Measurements from ENCODE around the gene JPH3.

The JPH3 gene

GRCh38 chr16:87602821-87603683 is 744 bp downstream of the JPH3 start:
- DNase-seq, result no peak

GRCh38 chr16:87603684-87604633 is 1.7 kb downstream of the JPH3 start:
- no peak for DNase-seq

GRCh38 chr16:87604634-87605111 is 2.4 kb downstream of the JPH3 start:
- DNase-seq, result no peak

- no peak for DNase-seq
Measured at GRCh38 chr16:87607223-87607622, 4.9 kb downstream of the JPH3 start.

GRCh38 chr16:87607871-87608270 is 5.6 kb downstream of the JPH3 start:
- DNase-seq, result no peak

GRCh38 chr16:87608400-87608985 is 6.2 kb downstream of the JPH3 start:
- no peak for DNase-seq

GRCh38 chr16:87610026-87610425 is 7.7 kb downstream of the JPH3 start:
- no peak for DNase-seq

GRCh38 chr16:87611456-87611855 is 9.1 kb downstream of the JPH3 start:
- DNase-seq, result no peak

GRCh38 chr16:87613961-87614360 is 11.7 kb downstream of the JPH3 start:
- no peak for DNase-seq

- DNase-seq, result no peak
Measured at GRCh38 chr16:87615621-87616041, 13.3 kb downstream of the JPH3 start.

- no peak for DNase-seq
Measured at GRCh38 chr16:87616556-87616955, 14.2 kb downstream of the JPH3 start.

GRCh38 chr16:87618216-87618615 is 15.9 kb downstream of the JPH3 start:
- no peak for DNase-seq

GRCh38 chr16:87619360-87620200 is 17.3 kb downstream of the JPH3 start:
- DNase-seq, result no peak

GRCh38 chr16:87620201-87620495 is 17.8 kb downstream of the JPH3 start:
- no peak for DNase-seq

GRCh38 chr16:87621550-87621829 is 19.2 kb downstream of the JPH3 start:
- no peak for DNase-seq

GRCh38 chr16:87621976-87622713 is 19.8 kb downstream of the JPH3 start:
- DNase-seq, result no peak

GRCh38 chr16:87622756-87623319 is 20.5 kb downstream of the JPH3 start:
- no peak for DNase-seq

GRCh38 chr16:87625241-87625797 is 23.0 kb downstream of the JPH3 start:
- DNase-seq, result no peak

- no peak for DNase-seq
Measured at GRCh38 chr16:87626401-87626800, 24.1 kb downstream of the JPH3 start.

- no peak for DNase-seq
Measured at GRCh38 chr16:87626905-87627304, 24.6 kb downstream of the JPH3 start.

- no peak for DNase-seq
Measured at GRCh38 chr16:87627542-87628245, 25.4 kb downstream of the JPH3 start.
